GM18520 (cell line): ENCODE results near the gene ST8SIA6.

ENCODE experiments used
- ATAC-seq: cut with Tn5 transposase; IDR thresholded peaks from one replicate; pipeline ENCODE4 v1.9.1; 2021; ENCODE audit not compliant: unreplicated experiment

The ST8SIA6 gene

DNA sequence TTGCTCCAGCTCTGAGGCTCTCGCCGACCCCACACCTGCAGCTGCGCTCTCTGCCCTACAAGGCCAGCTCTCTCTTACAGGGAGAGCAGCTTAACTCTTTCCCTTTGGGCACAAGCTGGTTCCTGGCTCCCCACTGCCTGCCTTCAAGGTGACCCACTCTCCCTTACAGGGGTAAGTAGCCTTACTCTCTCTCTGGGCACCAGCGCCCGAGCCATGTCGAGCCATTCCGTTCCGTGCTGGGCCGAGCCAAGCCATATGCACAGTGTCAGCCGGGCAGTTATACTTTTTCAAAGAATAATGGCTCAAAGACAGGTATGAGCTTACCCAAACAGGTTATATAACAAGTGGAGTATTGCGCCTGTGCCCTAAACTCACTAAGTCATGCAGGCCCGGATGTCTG is 181.7 kb downstream of the ST8SIA6 start:
- no peak for ATAC-seq
